T-helper 1 cell treated with Interleukin-12 subunit alpha and Interleukin-12 subunit beta and Interleukin-4 antibody, amounts not matched to agents 30 ng/mL and 1 ng/mL, for 36 hours (primary cell): ENCODE measurements around the gene NAA11. TPM values are rescaled to one million over a fixed set of nuclear protein-coding genes. Genes with fewer than 3 reads are reported as not detected.
"Not testable (repeated sequence)": the region's sequence is repeated elsewhere in the genome, so short reads cannot be mapped to it uniquely, and the experiment has no call there.

Experiments
- intact Hi-C: fragments of 100-400 bp; cut with micrococcal nuclease; formaldehyde crosslinking; loops from one replicate; pipeline ENCODE4 v1.15.1; 2024
- total RNA-seq: library from RNA; stranded (reverse); gene quantifications from 2 replicates; pipeline ENCODE4 v1.2.3, GENCODE V29; 2022

The NAA11 gene
- total RNA-seq, 1 donor from 2014 or later: not detected

- intact Hi-C loops: no loop called here
Measured at GRCh38 chr4:79308971-79309370, 16.9 kb downstream of the NAA11 start.

- intact Hi-C loops: no loop called here
Measured at GRCh38 chr4:79308137-79308536, 17.7 kb downstream of the NAA11 start.

- intact Hi-C loops: no loop called here
Measured at GRCh38 chr4:79306795-79307194, 19.1 kb downstream of the NAA11 start.

GRCh38 chr4:79300280-79300679 is 25.6 kb downstream of the NAA11 start:
- intact Hi-C loops: no loop called here

- intact Hi-C loops: no loop called here
Measured at GRCh38 chr4:79298484-79298883, 27.4 kb downstream of the NAA11 start.

GRCh38 chr4:79298027-79298426 is 27.8 kb downstream of the NAA11 start:
- intact Hi-C loops: no loop called here

- intact Hi-C loops: no loop called here
Measured at GRCh38 chr4:79297479-79297878, 28.4 kb downstream of the NAA11 start.

GRCh38 chr4:79296768-79297428 is 29.0 kb downstream of the NAA11 start:
- intact Hi-C loops: no loop called here

GRCh38 chr4:79295086-79295485 is 30.8 kb downstream of the NAA11 start:
- intact Hi-C loops: no loop called here

- intact Hi-C loops: no loop called here
Measured at GRCh38 chr4:79294064-79294463, 31.8 kb downstream of the NAA11 start.

GRCh38 chr4:79292008-79292407 is 33.9 kb downstream of the NAA11 start:
- intact Hi-C loops: no loop called here

GRCh38 chr4:79290376-79290775 is 35.5 kb downstream of the NAA11 start:
- intact Hi-C loops: no loop called here

- intact Hi-C loops: no loop called here
Measured at GRCh38 chr4:79288185-79288584, 37.7 kb downstream of the NAA11 start.

- intact Hi-C loops: no loop called here
Measured at GRCh38 chr4:79287718-79288117, 38.1 kb downstream of the NAA11 start.

GRCh38 chr4:79287076-79287475 is 38.8 kb downstream of the NAA11 start:
- intact Hi-C loops: no loop called here

- intact Hi-C loops: no loop called here
Measured at GRCh38 chr4:79281566-79282359, 44.1 kb downstream of the NAA11 start.

- intact Hi-C loops: not testable (repeated sequence)
Measured at GRCh38 chr4:79277467-79277866, 48.4 kb downstream of the NAA11 start.

- intact Hi-C loops: no loop called here
Measured at GRCh38 chr4:79273915-79274314, 51.9 kb downstream of the NAA11 start.

- intact Hi-C loops: no loop called here
Measured at GRCh38 chr4:79272761-79273160, 53.1 kb downstream of the NAA11 start.

GRCh38 chr4:79272126-79272525 is 53.7 kb downstream of the NAA11 start:
- intact Hi-C loops: no loop called here

- intact Hi-C loops: no loop called here
Measured at GRCh38 chr4:79267671-79268070, 58.2 kb downstream of the NAA11 start.
